LNCaP clone FGC (cell line): ENCODE results near the gene PRB2.
"Not testable (repeated sequence)": the region's sequence is repeated elsewhere in the genome, so short reads cannot be mapped to it uniquely, and the experiment has no call there.

Source experiments
- DNase-seq: peaks from one replicate; pipeline ENCODE4 v3.0.0-alpha.2; 2011; ENCODE audit warnings: low read depth
- H3K4me3 ChIP-seq: 2 replicates; pipeline ENCODE4 v1.5.1; 2011; ENCODE audit warnings: mild to moderate bottlenecking, low read depth, low read length, control low read depth
- TF ChIP-seq, protein P1 (sequence below): IDR thresholded peaks from 2 replicates; pipeline ENCODE4 v1.5.1; 2012; ENCODE audit warnings: mild to moderate bottlenecking; ENCODE audit not compliant: control insufficient read depth, insufficient read depth; ENCODE audit errors: extremely low read depth

PRB2 gene

DNA sequence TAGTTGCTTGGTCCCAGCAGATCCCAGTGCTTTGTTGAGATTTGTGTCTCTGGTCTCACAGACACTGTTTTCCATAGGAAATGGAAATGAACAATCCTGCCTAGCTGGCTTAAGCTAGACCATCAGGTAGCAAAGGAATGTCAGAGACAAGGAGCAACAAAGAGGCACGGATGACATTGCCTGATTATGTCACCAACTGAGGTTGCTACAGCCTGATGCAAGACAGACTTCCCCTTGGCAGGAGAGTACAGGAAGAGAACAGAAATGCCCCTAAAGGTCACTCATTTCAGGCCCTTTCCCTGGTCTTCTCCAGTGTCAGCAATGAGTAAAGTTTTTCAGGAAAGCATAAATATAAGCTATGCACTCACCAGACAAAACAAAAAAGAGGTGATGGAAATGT is 2.0 kb upstream of the PRB2 start:
- TF ChIP-seq, protein P1, sequence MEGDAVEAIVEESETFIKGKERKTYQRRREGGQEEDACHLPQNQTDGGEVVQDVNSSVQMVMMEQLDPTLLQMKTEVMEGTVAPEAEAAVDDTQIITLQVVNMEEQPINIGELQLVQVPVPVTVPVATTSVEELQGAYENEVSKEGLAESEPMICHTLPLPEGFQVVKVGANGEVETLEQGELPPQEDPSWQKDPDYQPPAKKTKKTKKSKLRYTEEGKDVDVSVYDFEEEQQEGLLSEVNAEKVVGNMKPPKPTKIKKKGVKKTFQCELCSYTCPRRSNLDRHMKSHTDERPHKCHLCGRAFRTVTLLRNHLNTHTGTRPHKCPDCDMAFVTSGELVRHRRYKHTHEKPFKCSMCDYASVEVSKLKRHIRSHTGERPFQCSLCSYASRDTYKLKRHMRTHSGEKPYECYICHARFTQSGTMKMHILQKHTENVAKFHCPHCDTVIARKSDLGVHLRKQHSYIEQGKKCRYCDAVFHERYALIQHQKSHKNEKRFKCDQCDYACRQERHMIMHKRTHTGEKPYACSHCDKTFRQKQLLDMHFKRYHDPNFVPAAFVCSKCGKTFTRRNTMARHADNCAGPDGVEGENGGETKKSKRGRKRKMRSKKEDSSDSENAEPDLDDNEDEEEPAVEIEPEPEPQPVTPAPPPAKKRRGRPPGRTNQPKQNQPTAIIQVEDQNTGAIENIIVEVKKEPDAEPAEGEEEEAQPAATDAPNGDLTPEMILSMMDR = no peak

DNA sequence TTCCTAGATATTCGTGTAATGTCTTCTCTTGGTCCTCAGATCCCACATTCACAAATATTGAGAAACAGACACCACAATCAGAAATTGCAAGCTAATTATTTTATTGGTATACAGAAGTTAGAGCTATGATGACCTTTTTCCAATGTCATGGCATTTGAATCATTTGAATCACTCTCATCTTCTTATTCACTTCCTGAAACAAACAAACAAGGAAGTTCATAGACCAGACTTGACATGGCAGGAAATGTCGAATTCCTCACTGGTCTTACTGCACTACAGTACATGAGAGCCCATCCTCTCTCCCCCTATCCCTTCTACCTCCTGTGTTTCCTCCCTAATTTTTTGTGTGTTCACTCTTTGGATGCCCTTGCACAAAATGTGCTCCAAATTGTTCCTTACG is 3.9 kb downstream of the PRB2 start:
- not testable (repeated sequence) for DNase-seq, H3K4me3 ChIP-seq

More for the DNA sequence above, 2.0 kb upstream of the PRB2 start:
- H3K4me3 ChIP-seq = no peak overlapping the region
- DNase-seq = no peak

DNA sequence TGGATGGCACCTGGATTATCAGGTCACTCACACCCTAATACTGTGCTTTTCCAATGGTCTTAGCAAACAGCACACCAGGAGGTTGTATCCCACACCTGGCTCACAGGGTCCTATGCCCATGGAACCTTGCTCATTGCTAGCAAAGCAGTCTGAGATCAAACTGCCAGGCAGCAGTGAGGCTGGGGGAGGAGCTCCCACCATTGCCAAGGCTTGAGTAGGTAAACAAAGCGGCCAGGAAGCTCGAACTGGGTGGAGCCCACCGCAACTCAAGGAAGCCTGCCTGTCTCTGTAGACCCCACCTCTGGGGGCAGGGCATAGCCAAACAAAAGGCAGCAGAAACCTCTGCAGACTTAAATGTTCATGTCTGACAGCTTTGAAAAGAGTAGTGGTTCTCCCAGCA is 17.9 kb downstream of the PRB2 start:
- DNase-seq, H3K4me3 ChIP-seq: not testable (repeated sequence)

DNA sequence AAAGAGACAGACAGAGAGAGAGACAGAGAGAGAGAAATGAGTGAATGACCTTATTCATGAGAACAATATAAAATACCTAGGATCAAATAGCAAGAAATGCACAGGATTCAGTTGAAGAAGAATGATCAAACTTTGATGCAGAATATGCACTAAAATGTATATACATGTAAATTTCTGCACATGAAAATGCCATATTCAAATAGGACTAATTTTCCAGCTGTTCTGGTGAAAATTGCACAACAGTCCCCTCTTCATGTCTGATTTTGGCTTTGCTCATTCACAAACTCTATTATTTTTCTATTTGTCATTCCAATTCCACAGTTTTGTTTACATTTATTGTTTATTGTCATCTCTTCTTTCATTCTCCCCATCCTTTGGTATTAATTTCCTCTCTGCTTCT is 34.2 kb downstream of the PRB2 start:
- DNase-seq = no peak
- TF ChIP-seq, protein P1 = no peak
- H3K4me3 ChIP-seq = no peak overlapping the region

DNA sequence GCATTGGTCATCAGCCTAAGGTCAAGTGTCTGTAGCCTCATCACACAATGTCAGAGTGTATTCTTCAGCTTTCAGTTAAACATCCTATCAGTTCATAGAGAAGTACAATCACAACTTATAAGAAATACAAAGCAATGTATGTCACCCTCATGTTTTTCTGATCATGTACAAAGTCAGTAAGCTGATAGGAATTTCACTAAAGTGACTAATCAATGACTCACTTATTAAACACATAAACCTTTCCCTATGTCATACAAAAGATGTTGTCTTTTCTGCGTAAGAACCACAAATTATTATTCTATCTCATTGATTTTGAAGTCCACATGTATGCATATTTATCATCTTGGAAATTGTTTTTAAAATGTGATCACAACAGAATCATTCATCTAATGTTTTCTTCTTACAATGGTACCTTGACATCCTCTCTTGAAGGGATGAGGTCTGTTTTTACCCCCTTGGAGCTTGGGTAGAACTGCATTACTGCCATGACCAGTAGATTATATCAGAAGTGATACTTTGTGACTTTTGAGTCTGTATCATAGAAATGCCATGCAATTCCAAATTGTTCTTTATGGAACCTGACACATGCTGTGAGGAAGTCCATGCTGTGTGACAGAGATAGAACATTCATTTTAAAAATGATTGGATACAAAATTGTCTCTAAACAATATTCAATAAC is 35.0 kb downstream of the PRB2 start:
- not testable (repeated sequence) for DNase-seq

DNA sequence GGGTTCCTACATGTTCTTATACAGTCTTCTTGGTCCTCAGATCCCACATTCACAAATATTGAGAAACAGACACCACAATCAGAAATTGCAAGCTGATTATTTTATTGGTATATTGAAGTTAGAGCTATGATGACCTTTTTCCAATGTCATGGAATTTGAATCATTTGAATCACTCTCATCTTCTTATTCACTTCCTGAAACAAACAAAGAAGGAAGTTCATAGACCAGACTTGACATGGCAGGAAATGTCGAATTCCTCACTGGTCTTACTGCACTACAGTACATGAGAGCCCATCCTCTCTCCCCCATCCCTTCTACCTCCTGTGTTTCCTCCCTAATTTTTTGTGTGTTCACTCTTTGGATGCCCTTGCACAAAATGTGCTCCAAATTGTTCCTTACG is 43.6 kb downstream of the PRB2 start:
- not testable (repeated sequence) for H3K4me3 ChIP-seq, DNase-seq

More for the DNA sequence above, 35.0 kb downstream of the PRB2 start:
- H3K4me3 ChIP-seq = not testable (repeated sequence)

DNA sequence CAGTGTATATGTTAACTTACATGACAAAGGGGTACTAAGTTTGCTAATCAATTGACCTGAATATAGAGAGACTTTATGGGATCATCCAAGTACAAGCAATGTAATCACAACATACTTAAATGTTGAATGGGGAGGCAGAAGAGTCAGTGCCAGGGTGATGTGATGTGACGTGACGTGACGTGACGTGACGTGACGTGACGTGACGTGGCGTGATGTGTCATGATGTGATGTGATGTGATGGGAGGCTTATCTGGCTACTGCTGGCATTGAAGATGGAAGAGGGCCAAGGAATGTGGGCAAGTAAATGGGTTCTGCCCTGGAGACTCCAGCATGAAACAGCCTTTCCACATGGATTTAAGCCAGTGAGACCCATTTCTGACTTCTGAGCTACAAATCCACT is 46.9 kb downstream of the PRB2 start:
- no peak for DNase-seq
- TF ChIP-seq, protein P1 = no peak
- no peak overlapping the region for H3K4me3 ChIP-seq

DNA sequence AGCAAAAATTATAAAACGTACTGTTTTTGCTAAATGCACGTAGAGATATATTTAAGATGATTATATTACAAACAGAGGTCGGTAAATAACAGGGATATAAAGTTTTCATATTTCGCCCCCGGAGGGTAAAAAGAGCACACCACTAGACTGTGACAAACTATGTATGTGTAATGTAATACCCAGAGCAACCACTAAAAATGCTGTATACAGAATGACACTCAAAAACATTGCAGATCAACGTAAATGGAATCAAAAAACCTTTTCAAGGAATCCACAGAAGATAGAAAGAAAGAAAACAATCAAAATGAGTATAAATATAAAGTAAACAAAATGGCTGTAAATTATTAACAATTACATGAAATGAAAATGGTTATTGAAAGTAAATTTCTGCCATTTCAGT is 47.6 kb downstream of the PRB2 start:
- no peak for DNase-seq
- H3K4me3 ChIP-seq = no peak overlapping the region

DNA sequence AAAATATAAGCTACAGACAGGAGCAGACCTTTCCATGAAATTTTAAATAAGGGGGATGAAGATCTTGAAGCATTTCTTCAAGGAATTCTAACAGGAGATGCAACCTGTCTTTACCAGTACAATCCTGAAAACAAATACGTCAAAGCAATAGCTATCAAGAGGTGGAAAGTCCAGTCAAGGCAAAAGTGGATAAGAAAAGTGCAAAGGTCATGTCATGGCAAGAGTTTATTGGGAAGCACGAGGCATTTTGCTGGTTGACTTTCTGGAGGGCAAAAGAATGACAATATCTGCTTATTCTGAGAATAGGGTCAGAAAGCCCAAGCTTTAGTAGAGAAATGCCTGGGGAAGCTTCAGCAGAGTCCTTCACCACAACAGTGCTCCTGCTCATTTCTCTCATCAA is 50.9 kb downstream of the PRB2 start:
- TF ChIP-seq, protein P1 = no peak
- no peak overlapping the region for H3K4me3 ChIP-seq
- no peak for DNase-seq

More for the DNA sequence above, 47.6 kb downstream of the PRB2 start:
- TF ChIP-seq, protein P1 = peak; percentile 11; the same call in 1 of the 2 replicates
